Neural cell (in vitro differentiated cells): Measurements from ENCODE around the gene RAET1E. TPM values are rescaled to one million over a fixed set of nuclear protein-coding genes. Genes with fewer than 3 reads are reported as not detected.
"Not testable (repeated sequence)": the region's sequence is repeated elsewhere in the genome, so short reads cannot be mapped to it uniquely, and the experiment has no call there.

Experiments used
- H2AFZ ChIP-seq: fragments of 200-600, 300-800 bp; sonication (generic), shearing (Covaris generic); 2 replicates; pipeline ENCODE4 v1.6.0; 2014; ENCODE audit warnings: low read depth, mild to moderate bottlenecking, antibody characterized with exemption, low read length, moderate library complexity
- H3F3A ChIP-seq: fragments of 200-600 bp; shearing (Covaris generic); 2 replicates; pipeline ENCODE4 v1.6.1; 2016; ENCODE audit warnings: mild to moderate bottlenecking, moderate library complexity, mixed read lengths, antibody characterized with exemption, low read length; ENCODE audit not compliant: insufficient read depth, poor library complexity, severe bottlenecking
- H3K27ac ChIP-seq: fragments of 200-600, 300-800 bp; sonication (generic), shearing (Covaris generic); 2 replicates; pipeline ENCODE4 v1.5.1; 2014; ENCODE audit warnings: mild to moderate bottlenecking, low read length, moderate library complexity
- H3K27me3 ChIP-seq: fragments of 300-800, 200-600 bp; sonication (generic), shearing (Covaris generic); 2 replicates; pipeline ENCODE4 v1.6.0; 2014; ENCODE audit warnings: mild to moderate bottlenecking, low read depth, low read length, moderate library complexity; ENCODE audit not compliant: insufficient read depth
- H3K36me3 ChIP-seq: fragments of 300-800, 200-600 bp; sonication (generic), shearing (Covaris generic); 2 replicates; pipeline ENCODE4 v1.5.1; 2014; ENCODE audit warnings: mild to moderate bottlenecking, antibody characterized with exemption, low read length, moderate library complexity; ENCODE audit not compliant: insufficient read depth
- H3K4me2 ChIP-seq: fragments of 300-800, 200-600 bp; sonication (generic), shearing (Covaris generic); 2 replicates; pipeline ENCODE4 v1.6.0; 2014; ENCODE audit warnings: mild to moderate bottlenecking, low read length
- H3K4me3 ChIP-seq: fragments of 300-800, 200-600 bp; sonication (generic), shearing (Covaris generic); 2 replicates; pipeline ENCODE4 v1.5.1; 2014; ENCODE audit warnings: mild to moderate bottlenecking, low read length, moderate library complexity
- H3K79me2 ChIP-seq: fragments of 200-600 bp; shearing (Covaris generic); replicated peaks from 2 replicates; pipeline ENCODE4 v1.6.0; 2014; ENCODE audit warnings: mild to moderate bottlenecking, low read length, moderate library complexity; ENCODE audit not compliant: insufficient read depth
- H3K9ac ChIP-seq: fragments of 300-800, 200-600 bp; sonication (generic), shearing (Covaris generic); 2 replicates; pipeline ENCODE4 v1.6.1; 2016; ENCODE audit warnings: mild to moderate bottlenecking, low read length, mixed read lengths
- H3K9me2 ChIP-seq: fragments of 200-600 bp; shearing (Covaris generic); 2 replicates; pipeline ENCODE4 v1.6.1; 2016; ENCODE audit warnings: mild to moderate bottlenecking, low read length, mixed read lengths; ENCODE audit not compliant: insufficient read depth
- H3K9me3 ChIP-seq: fragments of 200-600, 300-800 bp; sonication (generic), shearing (Covaris generic); 2 replicates; pipeline ENCODE4 v1.6.1; 2016; ENCODE audit warnings: mild to moderate bottlenecking, mixed run types, low read length, moderate library complexity, mixed read lengths
- H4K20me1 ChIP-seq: fragments of 200-600 bp; shearing (Covaris generic); 2 replicates; pipeline ENCODE4 v1.6.1; 2016; ENCODE audit warnings: mild to moderate bottlenecking, mixed run types; ENCODE audit not compliant: insufficient read depth
- CTCF ChIP-seq: fragments of 450-650 bp; IDR thresholded peaks from 2 replicates; pipeline ENCODE4 v1.5.1; 2014; ENCODE audit warnings: antibody characterized with exemption, mild to moderate bottlenecking, moderate library complexity; ENCODE audit not compliant: poor library complexity, severe bottlenecking
- EP300 ChIP-seq: fragments of 450-650 bp; conservative IDR thresholded peaks from 2 replicates; pipeline ENCODE4 v1.6.1; 2014; ENCODE audit warnings: antibody characterized with exemption, mild to moderate bottlenecking, moderate library complexity; ENCODE audit not compliant: poor library complexity, severe bottlenecking
- EZH2 ChIP-seq: fragments of 200-600, 300-800 bp; shearing (Covaris generic), sonication (generic); IDR thresholded peaks from 2 replicates; pipeline ENCODE4 v1.6.1; 2014; ENCODE audit warnings: antibody characterized with exemption, low read length, borderline replicate concordance, mild to moderate bottlenecking; ENCODE audit not compliant: insufficient read depth, poor library complexity, severe bottlenecking
- MXI1 ChIP-seq: fragments of 450-650 bp; conservative IDR thresholded peaks from 2 replicates; pipeline ENCODE4 v1.6.1; 2014; ENCODE audit warnings: antibody characterized with exemption, mild to moderate bottlenecking; ENCODE audit not compliant: poor library complexity, severe bottlenecking
- POLR2AphosphoS5 ChIP-seq: IDR thresholded peaks from 2 replicates; pipeline ENCODE4 v1.6.1; 2012
- RAD21 ChIP-seq: fragments of 450-650 bp; conservative IDR thresholded peaks from 2 replicates; pipeline ENCODE4 v1.6.1; 2014; ENCODE audit warnings: antibody characterized with exemption, mild to moderate bottlenecking, moderate library complexity
- REST ChIP-seq: IDR thresholded peaks from 2 replicates; pipeline ENCODE4 v1.6.1; 2012; ENCODE audit warnings: borderline replicate concordance
- SMC3 ChIP-seq: fragments of 450-650 bp; conservative IDR thresholded peaks from 2 replicates; pipeline ENCODE4 v1.6.1; 2014; ENCODE audit warnings: antibody characterized with exemption, mild to moderate bottlenecking, moderate library complexity; ENCODE audit not compliant: poor library complexity
- TAF1 ChIP-seq: IDR thresholded peaks from 2 replicates; pipeline ENCODE4 v1.6.1; 2012; ENCODE audit warnings: low read depth
- polyA minus RNA-seq: library from RNA; depleted of rRNA, polyadenylated mRNA; stranded (reverse); fragments of >200 nt; gene quantifications from 2 replicates; pipeline ENCODE4 v1.2.3, GENCODE V29; 2014
- polyA plus RNA-seq: library from polyadenylated mRNA; depleted of rRNA; stranded (reverse); fragments of >200 nt; gene quantifications from 2 replicates; pipeline ENCODE4 v1.2.3, GENCODE V29; 2014

The RAET1E gene
- polyA plus RNA-seq = not detected in 2 replicates
- polyA minus RNA-seq = not detected in 2 replicates

- Histone ChIP-seq H3K4me2 (no peak within 1 kb of the TSS), H2AFZ (no peak within 1 kb of the TSS), H3K27ac (no peak within 1 kb of the TSS), H4K20me1 (no peaks in the 10 kb centered on the region), H3K9me2 (no peaks in the 10 kb centered on the region), H3K36me3 (no peaks in the 10 kb centered on the region), H3F3A (no peaks in the 10 kb centered on the region), H3K9ac (no peak within 1 kb of the TSS), H3K79me2 (no peaks in the 10 kb centered on the region), H3K27me3 (no peaks in the 10 kb centered on the region), H3K4me3 (no peak within 1 kb of the TSS), H3K9me3 (no peaks in the 10 kb centered on the region)
- TF ChIP-seq REST = no peak
- TF ChIP-seq EZH2 = no peak
- no peak for TF ChIP-seq EP300
- TF ChIP-seq POLR2AphosphoS5 = no peak
- no peak for TF ChIP-seq TAF1
- TF ChIP-seq RAD21 = no peak
- no peak for TF ChIP-seq SMC3
- no peak for TF ChIP-seq MXI1
- no peak for TF ChIP-seq CTCF
Measured at GRCh38 chr6:149897855-149898744, at the start of gene RAET1E. Gene RAET1E (minus strand): TSS chr6:149898113. CDS start chr6:149890901, 7,212 bp downstream.

- not testable (repeated sequence) for H3K9ac ChIP-seq, H3K9me3 ChIP-seq, H3K36me3 ChIP-seq, H3K27ac ChIP-seq, H4K20me1 ChIP-seq, H3K4me2 ChIP-seq, H2AFZ ChIP-seq, H3K9me2 ChIP-seq, H3F3A ChIP-seq, H3K4me3 ChIP-seq, H3K79me2 ChIP-seq
- peaks cover 64% of the 10 kb centered on the region for H3K27me3 ChIP-seq
Measured at GRCh38 chr6:149947533-149947932, 49.6 kb upstream of the RAET1E start.

DNA sequence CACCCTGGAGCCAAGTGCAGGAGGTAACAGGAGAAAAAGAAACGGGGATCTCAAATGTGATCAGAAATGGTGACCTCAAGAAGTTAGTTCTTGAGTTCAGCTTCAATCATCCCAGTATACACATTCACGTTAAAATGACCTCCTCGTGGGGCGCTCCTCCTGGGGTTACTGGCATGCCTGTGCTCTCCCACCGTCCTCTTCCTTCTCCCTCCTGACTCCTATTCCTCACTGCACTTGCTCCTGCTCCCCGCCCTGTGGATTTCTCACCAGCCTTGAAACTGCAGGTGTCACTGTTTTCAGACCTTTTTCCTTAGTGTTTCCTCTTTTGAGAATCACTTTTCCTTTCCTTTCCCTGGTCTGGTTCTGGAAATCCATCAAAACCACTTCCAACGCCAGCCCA lies 48.7 kb upstream of the RAET1E start:
- not testable (repeated sequence) for H3F3A ChIP-seq, H3K9ac ChIP-seq, H3K4me3 ChIP-seq, H3K9me2 ChIP-seq, H3K36me3 ChIP-seq, H3K27ac ChIP-seq, H4K20me1 ChIP-seq, H2AFZ ChIP-seq, H3K4me2 ChIP-seq, H3K9me3 ChIP-seq, H3K79me2 ChIP-seq
- peaks cover 63% of the 10 kb centered on the region for H3K27me3 ChIP-seq

DNA sequence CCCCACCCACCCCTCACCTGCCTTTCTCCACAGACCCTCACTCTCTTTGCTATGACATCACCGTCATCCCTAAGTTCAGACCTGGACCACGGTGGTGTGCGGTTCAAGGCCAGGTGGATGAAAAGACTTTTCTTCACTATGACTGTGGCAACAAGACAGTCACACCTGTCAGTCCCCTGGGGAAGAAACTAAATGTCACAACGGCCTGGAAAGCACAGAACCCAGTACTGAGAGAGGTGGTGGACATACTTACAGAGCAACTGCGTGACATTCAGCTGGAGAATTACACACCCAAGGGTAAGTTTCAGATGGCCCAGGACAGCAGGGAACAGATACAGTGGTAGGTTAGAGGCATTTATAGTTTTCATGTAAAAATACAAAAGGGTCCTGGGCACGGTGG lies 47.4 kb upstream of the RAET1E start:
- not testable (repeated sequence) for H3F3A ChIP-seq, H3K9me3 ChIP-seq, H3K9ac ChIP-seq, H3K9me2 ChIP-seq, H4K20me1 ChIP-seq, H2AFZ ChIP-seq, H3K4me3 ChIP-seq, H3K36me3 ChIP-seq, H3K4me2 ChIP-seq, H3K27ac ChIP-seq, H3K79me2 ChIP-seq
- peaks cover 59% of the 10 kb centered on the region for H3K27me3 ChIP-seq

DNA sequence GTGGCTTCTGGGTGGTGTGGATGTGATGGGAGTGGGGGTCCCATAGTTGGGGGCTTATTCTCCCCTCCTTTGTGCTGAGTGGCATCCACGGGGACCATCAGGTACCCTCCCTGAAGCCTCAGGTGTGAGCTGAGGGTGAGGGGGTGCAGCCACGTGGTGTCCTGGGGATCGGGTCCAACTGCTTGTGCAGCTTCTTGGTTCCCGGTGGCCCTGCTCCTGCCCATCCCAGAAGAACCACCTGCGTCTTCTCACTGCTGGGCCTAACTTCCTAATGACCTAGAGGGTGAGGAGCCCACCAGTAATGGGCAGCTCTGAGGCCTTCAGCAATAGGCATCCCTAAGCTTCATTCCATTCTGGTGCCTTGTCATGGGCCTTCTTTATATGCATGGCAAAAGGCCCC lies 45.4 kb upstream of the RAET1E start:
- not testable (repeated sequence) for H3K4me2 ChIP-seq, H3K9ac ChIP-seq, H3F3A ChIP-seq, H3K36me3 ChIP-seq, H3K9me3 ChIP-seq, H3K9me2 ChIP-seq, H3K79me2 ChIP-seq, H4K20me1 ChIP-seq, H3K27ac ChIP-seq, H2AFZ ChIP-seq, H3K4me3 ChIP-seq
- H3K27me3 ChIP-seq = peaks cover 59% of the 10 kb centered on the region
